HG02759 (cell line): Measurements from ENCODE around the gene NME9.
A peak's percentile ranks its signal among the peaks of the same experiment; 100 is the strongest.
"Not testable (repeated sequence)": the region's sequence is repeated elsewhere in the genome, so short reads cannot be mapped to it uniquely, and the experiment has no call there.

Experiments used
- ATAC-seq: cut with Tn5 transposase; IDR thresholded peaks from one replicate; pipeline ENCODE4 v1.9.1; 2021; ENCODE audit warnings: mild to moderate bottlenecking, moderate library complexity; ENCODE audit not compliant: unreplicated experiment

NME9 gene

GRCh38 chr3:138329127-138329983 is at the start of gene NME9:
Gene NME9 (minus strand): TSS chr3:138329851. CDS start chr3:138329335, 516 bp downstream.
- ATAC-seq, result peak; percentile 80

- no peak for ATAC-seq
These were observed 49.3 kb upstream of the NME9 start for GRCh38 chr3:138378990-138379389.

DNA sequence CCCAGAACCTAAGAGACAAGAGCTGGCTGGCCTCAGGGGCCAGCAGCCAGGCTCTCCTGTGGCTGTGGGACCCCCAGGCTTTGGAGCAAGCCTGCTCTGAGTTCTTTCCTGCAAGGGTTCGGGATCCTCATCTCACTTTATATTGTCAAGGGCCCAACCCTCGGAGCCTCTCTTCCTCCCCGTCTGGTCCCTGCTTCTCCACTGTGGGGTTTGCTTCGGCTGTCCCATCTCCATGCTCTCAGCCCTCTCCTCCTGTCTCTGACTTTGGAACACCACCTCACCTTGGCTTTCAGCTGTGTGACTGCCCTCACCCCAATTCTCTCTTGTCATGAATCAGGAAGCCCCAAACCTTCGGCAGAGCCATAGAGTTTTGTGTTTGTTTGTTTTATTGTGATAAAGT is 48.7 kb upstream of the NME9 start:
- no peak for ATAC-seq

DNA sequence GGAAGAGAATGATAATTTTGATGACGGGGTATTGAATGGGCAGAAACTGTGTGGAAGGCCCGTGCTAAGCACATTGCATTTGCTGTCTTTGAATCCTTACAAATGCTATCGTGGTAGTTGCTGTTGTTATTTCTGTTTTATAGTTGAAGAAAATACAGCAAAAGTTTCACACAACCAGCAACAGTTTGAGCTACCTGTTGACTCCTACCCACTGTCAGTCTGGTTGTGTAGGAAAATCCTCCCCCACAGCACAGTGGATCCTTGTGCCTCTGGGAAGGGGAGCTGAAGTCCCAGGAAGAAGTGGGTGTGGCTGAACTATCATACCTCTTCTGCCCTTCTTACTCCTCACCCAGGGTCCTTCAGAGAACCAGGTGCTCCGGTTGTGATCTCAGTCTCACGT is 48.2 kb upstream of the NME9 start:
- ATAC-seq, result no peak

DNA sequence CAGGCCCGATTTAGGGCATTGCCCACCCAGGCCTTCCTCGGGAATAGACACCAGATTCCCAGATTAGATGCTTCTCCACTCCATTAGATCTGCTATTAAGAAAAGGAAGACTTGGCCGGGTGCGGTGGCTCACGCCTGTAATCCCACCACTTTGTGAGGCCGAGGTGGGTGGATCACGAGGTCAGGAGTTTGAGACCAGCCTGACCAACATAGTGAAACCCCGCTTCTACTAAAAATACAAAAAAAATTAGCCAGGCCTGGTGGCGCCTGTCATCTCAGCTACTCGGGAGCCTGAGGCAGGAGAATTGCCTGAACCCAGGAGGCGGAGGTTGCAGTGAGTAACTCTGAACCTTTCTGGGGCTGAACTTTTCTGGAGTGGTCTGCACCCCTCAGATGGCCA is 47.6 kb upstream of the NME9 start:
- not testable (repeated sequence) for ATAC-seq

DNA sequence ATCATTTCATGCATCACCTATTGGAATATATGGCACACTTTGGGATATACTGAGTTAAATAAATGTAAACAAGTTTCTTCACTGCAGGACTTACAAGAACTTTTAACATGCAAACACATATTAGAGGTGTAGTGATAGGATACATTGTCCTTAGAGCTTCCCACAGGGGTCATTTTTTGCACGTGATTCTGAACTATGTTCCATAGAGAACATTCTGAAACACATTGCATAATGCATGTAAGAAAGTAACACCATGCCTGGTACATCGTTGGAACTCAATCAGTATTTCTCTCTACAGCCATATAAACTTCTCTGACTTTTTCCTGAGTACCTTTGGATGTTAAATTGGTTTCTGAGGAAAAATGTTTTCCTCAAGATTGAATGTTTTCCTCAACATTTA is 47.0 kb upstream of the NME9 start:
- no peak for ATAC-seq

- no peak for ATAC-seq
These were observed 45.8 kb upstream of the NME9 start for GRCh38 chr3:138375447-138375846.

- no peak for ATAC-seq
These were observed 45.0 kb upstream of the NME9 start for GRCh38 chr3:138374573-138375134.

GRCh38 chr3:138373736-138374094 is 44.1 kb upstream of the NME9 start:
- no peak for ATAC-seq

DNA sequence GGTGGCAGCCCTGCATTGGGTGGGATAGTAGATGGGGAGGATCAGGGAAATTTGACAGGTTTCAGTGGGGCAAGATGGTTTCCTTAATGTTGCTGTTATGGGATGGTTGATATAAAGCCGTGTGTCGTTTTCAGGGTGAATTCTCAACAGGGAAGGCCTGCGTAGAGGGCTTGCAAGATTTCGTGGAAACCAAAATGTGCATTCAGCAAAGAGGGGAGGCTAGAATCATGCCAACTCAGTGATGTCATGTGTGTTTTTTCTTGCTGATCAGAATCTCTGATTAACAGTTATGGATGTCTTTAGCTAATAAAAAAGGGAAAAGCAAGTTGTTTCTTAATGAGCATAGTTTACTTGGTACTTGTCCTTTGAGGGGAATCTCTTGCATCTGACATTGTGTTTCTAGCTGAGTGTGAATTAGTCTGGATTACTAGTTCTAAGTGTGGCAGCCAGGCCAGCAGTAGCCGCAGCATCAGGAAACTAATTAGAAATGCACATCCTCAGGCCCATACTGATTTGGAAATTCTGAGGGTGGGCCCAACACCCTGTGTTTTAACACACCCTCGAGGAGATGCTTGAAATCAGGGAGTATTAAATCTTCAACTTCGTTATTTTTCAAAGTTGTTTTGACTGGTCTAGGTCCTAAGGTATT is 43.6 kb upstream of the NME9 start:
- ATAC-seq, result no peak

GRCh38 chr3:138371070-138371965 is 41.7 kb upstream of the NME9 start:
- ATAC-seq, result peak; percentile 99

DNA sequence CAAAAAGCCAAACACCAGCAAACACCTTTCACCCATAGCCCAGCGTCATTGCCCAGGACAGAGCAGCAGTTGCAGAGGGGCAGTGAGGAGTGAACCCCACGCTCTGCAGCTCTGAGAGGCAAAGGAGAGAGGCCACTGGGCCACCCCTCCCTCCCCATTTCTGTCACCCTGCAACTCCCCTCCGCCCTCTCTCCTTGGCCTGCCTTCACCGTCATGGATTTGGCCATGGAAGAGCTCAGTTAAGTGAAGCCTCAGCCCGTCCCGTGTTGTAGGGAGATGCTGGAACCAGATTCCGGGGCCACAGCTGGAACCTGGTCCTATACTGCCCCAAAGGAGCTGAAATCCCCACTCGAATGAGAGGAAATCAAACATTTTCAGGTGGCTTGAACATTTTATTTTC is 40.7 kb upstream of the NME9 start:
- ATAC-seq, result no peak

DNA sequence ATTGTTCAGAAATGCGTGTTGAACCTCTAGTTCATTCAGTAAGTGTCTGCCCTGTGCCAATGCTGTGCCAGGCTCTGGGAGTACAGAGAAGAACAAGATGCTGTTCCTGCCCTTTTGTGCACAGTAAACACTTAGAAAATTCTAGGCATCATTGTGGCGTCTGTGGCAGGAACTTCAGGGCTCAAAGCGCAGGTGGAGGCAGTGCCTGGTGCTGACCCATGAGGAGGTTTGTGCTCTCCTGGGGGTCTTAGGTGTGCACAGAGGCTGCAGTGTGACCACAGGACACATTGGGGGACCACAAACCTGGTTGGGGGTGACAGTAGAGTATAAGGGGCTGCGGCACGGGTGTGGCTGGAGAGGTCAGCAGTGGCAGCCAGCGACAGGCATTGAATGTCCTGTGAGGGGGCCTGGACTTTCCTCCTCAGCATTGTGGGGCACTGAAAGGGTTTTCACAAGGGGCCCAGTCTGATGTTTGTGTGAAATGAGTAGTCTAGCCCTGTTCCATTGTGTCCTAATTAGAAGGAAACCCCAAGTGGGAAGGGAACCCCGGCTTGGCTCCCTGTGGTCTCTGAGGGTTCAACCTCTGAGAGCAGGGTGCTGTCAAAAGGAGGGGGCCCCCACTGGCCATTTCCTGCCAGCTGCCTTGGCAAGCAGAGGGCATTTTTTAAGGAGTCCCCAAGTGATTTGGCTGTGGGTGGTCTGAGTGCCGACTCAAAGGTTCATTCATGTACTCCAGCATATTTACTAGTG is 39.7 kb upstream of the NME9 start:
- no peak for ATAC-seq

GRCh38 chr3:138367911-138368310 is 38.3 kb upstream of the NME9 start:
- no peak for ATAC-seq

DNA sequence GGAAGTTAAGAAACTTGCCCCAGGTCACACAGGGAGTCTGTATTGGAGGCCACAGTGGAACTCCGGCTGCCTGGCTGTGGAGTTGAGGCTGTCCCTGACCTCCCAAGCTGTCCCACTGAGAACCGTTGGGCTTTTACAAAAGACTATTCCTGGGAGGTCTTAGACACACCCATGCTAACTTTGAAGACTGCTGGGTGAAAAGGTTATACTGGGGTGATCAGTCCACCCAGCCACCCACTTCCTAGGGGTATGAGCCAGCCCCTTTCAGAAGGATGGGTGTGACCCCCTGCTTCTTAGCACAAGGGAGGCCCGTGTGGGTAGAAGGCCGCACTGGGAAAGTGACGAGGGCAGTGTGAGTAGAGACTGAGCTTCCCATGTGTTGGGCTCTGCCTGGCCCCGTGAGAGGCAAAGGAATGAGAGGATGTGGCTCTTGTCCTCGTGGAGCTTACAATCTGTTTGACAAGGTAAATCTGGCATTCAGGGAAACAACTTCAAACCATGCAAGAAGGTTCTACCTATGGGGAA is 37.7 kb upstream of the NME9 start:
- ATAC-seq, result no peak

GRCh38 chr3:138366006-138366759 is 36.5 kb upstream of the NME9 start:
- ATAC-seq, result no peak

GRCh38 chr3:138365253-138365555 is 35.6 kb upstream of the NME9 start:
- ATAC-seq, result no peak

- no peak for ATAC-seq
These were observed 35.0 kb upstream of the NME9 start for GRCh38 chr3:138364356-138365252.

- ATAC-seq, result no peak
These were observed 33.7 kb upstream of the NME9 start for GRCh38 chr3:138363322-138363721.
